ENCODE data around the gene C9orf72. TPM values are rescaled to one million over a fixed set of nuclear protein-coding genes. Genes with fewer than 3 reads are reported as not detected.

The C9orf72 gene
- total and polyA plus RNA-seq, 2 of the 4 experiments (the other 2 are of a cell fraction), result 2.0 to 3.4 TPM

DNA sequence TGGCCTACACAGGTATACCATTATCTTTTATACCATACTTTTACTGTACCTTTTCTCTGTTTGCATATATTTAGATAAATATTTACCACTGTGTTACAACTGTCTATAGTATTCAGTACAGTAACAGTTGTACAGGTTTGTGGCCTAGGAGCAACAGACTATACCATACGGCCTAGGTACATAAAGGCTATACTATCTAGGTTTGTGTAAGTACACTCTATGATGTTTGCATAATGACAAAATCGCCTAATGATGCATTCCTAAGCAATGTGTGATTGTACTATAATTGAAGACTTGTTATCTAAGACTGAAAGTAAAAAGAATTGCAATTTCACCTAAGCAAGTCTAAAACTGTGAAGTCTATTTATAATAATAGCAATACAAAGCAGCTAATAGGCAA is 3.9 kb downstream of the C9orf72 start:
- Histone ChIP-seq H3K14ac (replicated peaks; ENCODE audit: low read depth, low read length) (no peak overlapping the region), H2AFZ (replicated peaks; ENCODE audit: low read length, poor library complexity) (no peak overlapping the region), H3K9me3 (ENCODE audit: control insufficient read depth, insufficient read depth, low read length) (no peaks in the 10 kb centered on the region), H3K27ac (ENCODE audit: insufficient read depth, low read length) (no peak overlapping the region), H3K4ac (ENCODE audit: low read depth, low read length) (no peak overlapping the region), H2AK9ac (replicated peaks; ENCODE audit: low read depth, low read length, poor library complexity) (no peak overlapping the region), H3K4me3 (ENCODE audit: insufficient read depth, low read depth, low read length) (no peak overlapping the region), H2BK20ac (ENCODE audit: low read depth, low read length) (no peak overlapping the region), H3K9me1 (ENCODE audit: insufficient read depth, low read length) (no peaks in the 10 kb centered on the region), H3K27me3 (ENCODE audit: control insufficient read depth, insufficient read depth, low read length) (no peaks in the 10 kb centered on the region), H2BK120ac (ENCODE audit: low read depth, low read length) (no peak overlapping the region), H3K4me2 (ENCODE audit: low read depth, low read length) (no peak overlapping the region), H3K56ac (ENCODE audit: extremely low read depth, insufficient read depth, low read length) (no peak overlapping the region), H2AK5ac (ENCODE audit: low read depth, low read length) (no peak overlapping the region), H3K23ac (ENCODE audit: low read depth, low read length) (no peak overlapping the region), H3K9ac (ENCODE audit: low read depth, low read length) (no peak overlapping the region), H4K91ac (ENCODE audit: insufficient read depth, low read depth, low read length) (no peak overlapping the region), H3K79me1 (ENCODE audit: low read depth in 1 of 2, low read length in 2 of 2) (peaks cover 3 to 8% of the 10 kb centered on the region in 2 experiments; a peak in 2 of 4 replicates), H4K20me1 (ENCODE audit: insufficient read depth, low read length) (peaks cover 3% of the 10 kb centered on the region; the same call in 1 of the 2 replicates), H3K18ac (ENCODE audit: low read depth, low read length) (no peak overlapping the region), H2BK5ac (ENCODE audit: low read depth, low read length, poor library complexity, severe bottlenecking) (no peak overlapping the region), H4K8ac (ENCODE audit: low read depth in 2 of 2, low read length in 2 of 2) (no peak overlapping the region), H3K36me3 (ENCODE audit: control insufficient read depth, insufficient read depth, low read length) (0 out of 2 replicates have a peak, but pooled peaks cover 1% of the 10 kb centered on the region), H2BK15ac (ENCODE audit: low read depth, low read length) (no peak overlapping the region), H4K5ac (ENCODE audit: low read depth, low read length) (no peak overlapping the region), H3K4me1 (ENCODE audit: control insufficient read depth, insufficient read depth, low read length) (no peaks in the 10 kb centered on the region; the same call in 1 of the 2 replicates)
- no CpG with 5 or more reads among the region's 2 CpGs for WGBS, 2 experiments (ENCODE audit: extremely low coverage in 2 of 2, insufficient read length in 1 of 2)
- intact Hi-C loops (cut with micrococcal nuclease), result no loop called here
- ChIA-PET CTCF (no interaction called here), POLR2A (ENCODE audit: unreplicated experiment) (no interaction called here)
- no peak for ATAC-seq (ENCODE audit: low read depth)
- in situ Hi-C loops (cut with MboI; ENCODE audit: low sequenced_read_pairs), result no loop called here
- no peak for DNase-seq
- dilution Hi-C loops (cut with HindIII; ENCODE audit: low sequenced_read_pairs, unreplicated experiment), result no loop called here
- BruUV-seq (replicated peaks), result no TSS peak
- no peak for TF ChIP-seq RFX5 (IDR thresholded peaks at IDR 0.05; ENCODE audit: low read depth, low read length)
